GM21528 (cell line): Measurements from ENCODE around the gene OCSTAMP.

Experiments used
- ATAC-seq: cut with Tn5 transposase; IDR thresholded peaks from one replicate; pipeline ENCODE4 v1.9.1; 2021; ENCODE audit warnings: mild to moderate bottlenecking, moderate library complexity; ENCODE audit not compliant: unreplicated experiment, low FRiP score

OCSTAMP gene

DNA sequence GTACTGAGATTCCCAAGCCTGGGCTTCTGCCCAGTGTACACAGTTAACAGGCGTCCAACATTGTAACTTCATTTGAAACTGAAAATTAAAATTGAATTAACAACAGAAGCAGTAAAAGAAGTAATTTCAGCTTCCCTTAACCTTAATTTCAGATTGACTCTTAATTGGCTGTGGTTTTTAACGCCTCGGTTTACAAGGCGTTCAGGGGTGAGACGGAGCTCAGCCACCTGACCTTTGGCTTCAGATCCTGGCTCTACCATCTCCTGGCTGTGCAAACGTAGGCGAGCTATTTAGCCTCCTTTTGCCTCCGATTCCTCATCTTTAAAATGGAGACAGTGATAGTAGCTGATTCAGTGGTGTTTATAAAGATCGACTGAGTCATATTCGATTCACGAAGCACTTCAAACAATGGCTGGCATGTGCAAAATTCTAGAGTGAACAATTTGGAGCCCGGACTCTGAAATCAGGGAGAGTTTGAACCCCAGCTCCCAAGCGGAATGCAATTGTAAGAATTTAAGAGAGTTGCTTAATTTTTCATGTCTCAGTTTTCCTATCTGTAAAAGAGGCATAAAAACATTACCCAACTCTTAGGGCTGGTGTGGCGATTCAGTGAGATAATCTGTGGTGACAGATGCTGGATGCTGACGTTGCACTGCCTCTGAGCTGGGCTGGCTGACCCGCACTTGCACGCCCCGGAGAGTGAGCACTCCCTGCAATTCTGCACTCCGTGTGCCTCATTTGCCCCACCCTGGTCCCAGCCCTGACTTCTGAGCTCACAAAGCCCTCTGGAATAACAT is 23.5 kb upstream of the OCSTAMP start:
- no peak for ATAC-seq

DNA sequence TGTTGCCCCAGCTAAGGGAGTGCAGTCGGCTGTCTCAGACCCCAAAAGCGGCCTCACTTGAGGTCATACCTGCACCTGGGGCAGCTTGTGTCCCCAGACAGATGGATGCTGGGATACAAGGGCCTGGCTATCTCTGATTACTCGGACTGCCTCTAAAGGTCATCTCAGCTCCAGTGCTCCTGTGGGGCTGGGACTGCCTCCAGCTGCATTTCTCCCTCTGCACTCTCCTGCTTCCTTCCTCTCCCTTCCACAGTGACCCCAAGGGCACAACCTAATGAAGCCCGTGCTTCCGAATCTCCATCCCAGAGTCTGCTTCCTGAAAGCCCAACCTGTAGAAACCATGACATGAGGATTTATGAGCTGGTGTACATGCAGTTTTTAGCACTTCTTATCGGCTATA is 22.8 kb upstream of the OCSTAMP start:
- ATAC-seq = no peak

DNA sequence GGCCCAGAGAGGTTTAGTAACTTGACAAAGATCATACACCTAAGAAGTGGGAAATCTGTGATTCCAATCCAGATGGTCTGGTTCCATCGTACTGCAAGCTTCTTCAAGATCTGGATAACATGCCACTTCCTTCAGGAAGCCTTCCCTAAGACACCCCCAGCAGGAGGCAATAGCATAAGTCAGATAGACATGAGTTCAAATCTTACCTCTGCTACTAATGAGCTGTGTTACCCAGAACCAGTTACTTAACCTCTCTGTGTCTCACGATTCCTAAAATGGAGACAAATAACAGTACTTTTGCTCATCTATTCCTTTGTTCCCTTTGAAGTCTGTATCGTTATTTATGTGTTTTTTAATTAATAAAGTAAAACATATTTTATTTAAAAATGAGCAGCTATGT is 22.3 kb upstream of the OCSTAMP start:
- no peak for ATAC-seq

DNA sequence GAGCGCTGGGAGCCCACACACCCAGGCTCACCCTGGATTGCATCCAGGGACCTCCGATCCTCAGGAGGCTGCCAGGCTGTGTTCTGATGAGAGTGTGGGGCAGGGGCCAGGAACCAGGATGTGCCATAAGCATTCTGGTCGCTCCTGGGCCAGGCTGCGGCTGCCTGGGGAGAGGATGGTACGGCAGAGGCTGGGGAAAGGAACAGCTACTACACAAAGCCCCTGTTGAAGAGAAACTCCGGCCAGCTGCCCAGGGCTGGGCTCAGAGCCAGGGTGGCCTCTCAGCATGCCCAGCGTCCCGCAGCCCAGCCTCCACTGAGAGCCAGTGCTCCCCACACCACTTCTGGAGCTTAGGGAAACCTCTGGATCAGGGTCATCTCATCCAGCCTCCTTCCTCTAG is 21.7 kb upstream of the OCSTAMP start:
- no peak for ATAC-seq

DNA sequence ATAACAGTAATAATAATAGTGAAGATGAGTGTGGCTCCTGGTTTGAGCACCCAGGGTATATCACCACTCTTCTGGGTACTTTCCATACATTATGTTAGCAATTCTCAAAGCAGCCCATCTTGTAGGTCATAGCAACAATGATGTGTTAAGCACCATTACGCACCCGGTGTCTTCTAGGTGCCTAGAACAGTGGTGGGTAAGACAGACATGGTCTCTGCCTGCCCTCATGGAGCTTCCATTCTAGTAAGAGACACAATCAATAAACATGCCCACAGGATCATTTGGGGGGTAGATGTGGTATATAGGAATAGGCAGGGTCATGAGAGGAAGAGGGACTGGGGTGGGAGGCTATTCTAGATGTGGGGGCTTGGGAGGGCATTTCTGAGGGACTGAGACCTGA is 21.0 kb upstream of the OCSTAMP start:
- ATAC-seq = no peak

DNA sequence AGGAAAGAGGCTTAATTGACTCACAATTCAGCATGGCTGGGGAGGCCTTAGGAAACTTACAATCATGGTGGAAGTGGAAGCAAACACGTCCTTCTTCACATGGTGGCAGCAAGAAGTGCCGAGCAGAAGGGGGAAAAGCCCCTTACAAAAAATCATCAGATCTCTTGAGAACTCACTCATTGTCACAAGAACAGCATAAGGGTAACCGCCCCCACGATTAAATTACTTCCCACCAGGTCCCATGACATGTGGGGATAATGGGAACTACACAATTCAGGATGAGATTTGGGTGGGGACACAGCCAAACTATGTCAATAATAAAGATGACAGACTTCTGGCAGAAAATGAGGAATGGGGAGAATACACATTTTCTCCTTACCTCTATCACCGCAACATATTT is 20.5 kb upstream of the OCSTAMP start:
- ATAC-seq = no peak

DNA sequence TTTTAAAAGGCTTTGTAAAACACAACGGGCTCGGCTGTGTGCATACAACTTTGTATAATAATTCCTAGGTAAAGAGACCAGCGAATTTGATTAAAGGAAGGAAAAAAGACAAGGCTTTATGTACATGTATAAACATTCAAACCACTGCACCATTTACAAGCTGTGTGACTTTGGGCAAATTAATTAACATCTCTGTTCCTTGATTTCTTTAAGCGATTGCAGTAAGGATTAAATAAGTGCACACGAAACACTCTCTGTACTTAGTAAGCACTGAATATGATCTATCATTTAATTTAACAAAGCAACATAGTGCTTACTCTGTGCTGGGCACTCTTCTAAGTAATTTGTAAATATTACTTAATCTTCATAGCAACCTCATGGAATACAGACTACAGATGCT is 19.5 kb upstream of the OCSTAMP start:
- no peak for ATAC-seq

DNA sequence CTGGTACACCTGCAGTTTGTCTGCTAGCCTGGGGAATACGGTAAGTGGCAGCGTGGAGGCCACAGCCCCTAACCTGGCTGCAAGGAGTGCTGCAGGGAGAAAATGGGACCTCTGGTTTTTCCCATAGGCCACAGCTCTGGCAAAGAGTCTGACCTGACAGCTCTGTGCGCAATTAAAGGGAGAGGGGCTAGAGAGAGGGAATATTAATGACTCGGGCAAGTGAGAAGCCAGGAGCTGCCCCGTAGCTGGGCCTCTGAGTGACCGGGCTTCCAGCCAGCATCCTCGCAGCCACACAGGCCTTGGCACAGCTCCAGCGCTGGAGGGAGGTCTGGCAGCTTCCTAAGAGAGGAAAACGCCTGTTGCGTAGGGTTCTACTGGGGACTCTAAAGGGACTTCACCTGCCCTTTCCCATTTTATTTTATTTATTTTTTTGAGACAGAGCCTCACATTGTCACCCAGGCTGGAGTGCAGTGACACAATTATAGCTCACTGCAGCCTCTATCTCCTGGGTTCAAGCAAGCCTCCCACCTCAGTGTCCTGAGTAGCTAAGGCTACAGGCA is 18.2 kb upstream of the OCSTAMP start:
- ATAC-seq = no peak

DNA sequence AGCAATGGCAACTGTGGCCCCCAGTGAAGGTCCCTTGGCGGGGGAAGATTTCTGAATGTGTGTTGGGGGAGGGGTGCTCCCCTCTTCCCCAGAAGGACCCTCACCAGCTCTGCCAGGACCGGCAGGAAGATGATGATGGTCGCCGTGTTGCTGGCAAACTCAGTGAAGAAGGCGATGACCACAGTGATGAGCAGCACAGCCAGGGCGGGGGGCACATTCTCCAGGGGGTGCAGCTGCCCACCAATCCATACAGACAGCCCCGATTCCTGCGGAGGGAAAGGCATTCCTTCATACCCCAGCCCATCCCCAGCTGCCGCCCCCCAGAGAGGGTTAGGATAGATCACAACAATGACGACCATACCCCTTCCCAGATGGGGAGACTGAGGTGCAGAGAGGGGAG is 15.7 kb upstream of the OCSTAMP start:
- no peak for ATAC-seq

DNA sequence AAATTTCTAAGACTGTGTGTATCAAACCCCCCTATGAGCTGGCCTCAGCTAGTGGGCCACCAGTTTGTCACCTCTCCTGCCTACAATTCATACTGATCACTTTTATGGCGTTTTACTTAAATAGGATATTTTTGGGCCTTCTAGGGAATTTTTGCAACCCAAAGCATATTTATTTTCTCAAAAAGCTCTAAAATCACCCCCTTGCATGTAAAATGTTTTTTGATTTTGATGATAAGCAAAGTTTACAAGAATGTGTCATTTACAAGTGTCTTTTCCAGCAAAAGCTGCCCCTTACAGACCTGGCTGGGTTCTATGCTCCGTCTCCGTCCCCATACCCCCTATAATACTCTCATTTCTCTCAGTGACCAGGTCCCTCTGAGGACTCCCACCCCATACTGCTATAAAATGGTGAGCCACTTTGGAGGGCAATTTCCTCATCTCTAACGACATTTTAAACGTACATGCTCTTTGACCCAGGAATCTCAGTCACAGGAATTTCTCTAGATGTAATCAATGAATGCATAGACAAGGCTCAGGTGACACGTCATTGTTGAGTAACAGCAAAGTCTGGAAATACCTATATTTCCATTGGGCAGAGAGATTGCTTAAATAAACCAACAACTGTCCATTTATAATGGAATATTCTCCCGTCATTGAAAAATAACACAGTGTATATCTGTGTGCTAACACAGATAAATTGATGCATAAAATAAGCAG is 13.9 kb upstream of the OCSTAMP start:
- no peak for ATAC-seq

DNA sequence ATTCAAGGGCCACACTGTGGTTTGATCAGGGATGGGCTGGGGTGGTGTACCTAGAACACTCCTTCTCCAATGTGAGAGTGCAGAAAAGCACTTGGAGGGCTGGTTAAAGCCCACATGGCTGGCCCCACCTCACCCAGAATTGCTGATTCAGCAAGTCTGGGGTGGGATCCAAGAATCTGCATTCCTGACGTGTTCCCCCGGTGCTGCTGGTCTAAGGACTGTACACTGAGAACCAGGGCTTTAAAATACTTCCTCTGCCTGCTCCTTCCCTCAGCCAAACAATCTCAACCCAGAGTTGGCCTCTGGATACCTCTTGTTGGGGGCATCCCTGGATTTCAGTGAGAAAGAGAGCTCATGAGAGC is 13.4 kb upstream of the OCSTAMP start:
- no peak for ATAC-seq

DNA sequence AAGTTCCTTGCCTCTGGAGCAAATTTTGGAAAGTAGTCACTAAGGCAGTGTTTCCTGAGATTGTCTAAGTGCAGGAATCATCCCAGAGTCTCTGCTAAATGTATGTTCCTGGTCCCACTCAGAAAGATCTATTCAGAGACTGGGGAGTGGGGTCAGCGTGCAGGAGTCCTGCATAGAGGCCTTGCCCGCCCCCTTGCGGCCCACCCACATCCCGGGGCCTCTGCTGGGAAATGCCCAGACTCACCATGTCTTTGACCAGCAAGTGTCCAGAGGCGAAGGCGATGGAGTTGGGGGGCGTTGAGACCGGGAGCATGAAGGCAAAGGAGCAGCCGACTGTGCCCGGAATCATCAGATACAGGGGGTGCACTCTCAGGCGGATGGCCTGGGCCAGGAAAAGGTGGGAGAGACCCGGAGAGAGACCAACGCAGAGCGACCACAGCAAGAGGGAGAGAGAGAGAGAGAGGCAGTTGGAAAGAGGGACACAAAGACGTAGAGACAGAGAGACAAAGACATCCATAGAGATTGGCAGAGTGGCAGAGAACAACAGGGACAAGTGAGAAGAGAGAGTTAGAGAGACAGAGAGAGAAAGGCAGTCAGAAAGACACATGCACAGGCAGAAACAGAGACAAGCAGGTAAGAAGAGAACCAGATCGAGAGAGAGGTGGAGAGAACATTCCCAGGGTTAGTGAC is 12.9 kb upstream of the OCSTAMP start:
- no peak for ATAC-seq

DNA sequence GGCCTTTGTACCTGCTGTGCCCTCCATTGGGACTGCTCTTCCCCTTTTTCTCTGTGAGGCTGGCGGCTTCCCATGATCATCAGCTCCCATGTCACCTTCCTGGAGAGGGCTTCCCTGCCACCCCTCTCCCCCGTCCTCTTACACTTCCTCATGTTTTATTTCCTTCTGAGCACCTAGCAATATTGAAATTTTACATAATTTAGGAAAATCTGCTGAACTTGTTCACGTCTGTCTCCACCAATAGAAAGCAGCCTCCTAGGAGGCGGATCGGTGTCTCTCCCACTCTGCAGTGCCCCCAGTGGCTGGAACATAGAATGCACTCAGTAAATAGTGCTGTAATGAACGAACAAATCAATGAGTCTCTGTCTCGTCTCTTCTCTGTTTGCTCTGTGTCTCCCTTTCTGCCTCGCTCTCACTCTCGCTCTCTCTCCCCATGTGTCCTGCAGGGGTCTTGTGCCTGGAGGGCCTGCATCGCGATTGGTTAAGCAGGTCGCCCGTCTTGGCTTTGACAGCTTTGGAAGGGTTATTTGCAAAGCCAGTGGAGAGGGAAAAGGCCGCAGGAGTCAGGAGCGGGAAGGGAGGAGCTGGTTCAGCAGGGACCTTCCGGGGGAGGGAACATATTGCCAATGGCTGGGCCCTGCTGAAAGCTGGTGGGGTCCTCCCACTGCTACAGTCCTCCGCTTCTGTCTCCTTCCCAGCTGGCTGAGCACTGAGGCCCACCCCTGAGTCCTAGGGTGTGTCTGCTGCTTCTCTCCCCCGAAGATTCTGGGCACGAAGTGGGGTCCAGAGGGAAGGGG is 12.1 kb upstream of the OCSTAMP start:
- no peak for ATAC-seq

DNA sequence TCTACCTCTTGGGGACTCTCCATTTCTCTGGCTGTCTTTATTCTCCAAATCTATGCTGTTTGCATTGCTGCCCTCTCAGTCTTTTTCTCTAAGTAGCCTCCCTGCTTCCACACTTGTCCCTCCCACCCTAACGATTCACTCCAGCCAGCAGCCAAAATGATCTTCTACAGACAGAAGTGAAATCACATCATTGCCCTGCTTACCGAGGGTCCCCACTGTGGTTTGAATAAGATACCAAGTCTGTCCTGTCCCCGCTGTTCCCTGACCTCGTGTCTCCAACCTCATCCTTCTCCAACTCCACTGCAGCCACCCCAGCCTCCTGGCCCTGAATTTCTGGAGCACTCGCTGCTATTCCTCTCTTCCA is 11.5 kb upstream of the OCSTAMP start:
- no peak for ATAC-seq

DNA sequence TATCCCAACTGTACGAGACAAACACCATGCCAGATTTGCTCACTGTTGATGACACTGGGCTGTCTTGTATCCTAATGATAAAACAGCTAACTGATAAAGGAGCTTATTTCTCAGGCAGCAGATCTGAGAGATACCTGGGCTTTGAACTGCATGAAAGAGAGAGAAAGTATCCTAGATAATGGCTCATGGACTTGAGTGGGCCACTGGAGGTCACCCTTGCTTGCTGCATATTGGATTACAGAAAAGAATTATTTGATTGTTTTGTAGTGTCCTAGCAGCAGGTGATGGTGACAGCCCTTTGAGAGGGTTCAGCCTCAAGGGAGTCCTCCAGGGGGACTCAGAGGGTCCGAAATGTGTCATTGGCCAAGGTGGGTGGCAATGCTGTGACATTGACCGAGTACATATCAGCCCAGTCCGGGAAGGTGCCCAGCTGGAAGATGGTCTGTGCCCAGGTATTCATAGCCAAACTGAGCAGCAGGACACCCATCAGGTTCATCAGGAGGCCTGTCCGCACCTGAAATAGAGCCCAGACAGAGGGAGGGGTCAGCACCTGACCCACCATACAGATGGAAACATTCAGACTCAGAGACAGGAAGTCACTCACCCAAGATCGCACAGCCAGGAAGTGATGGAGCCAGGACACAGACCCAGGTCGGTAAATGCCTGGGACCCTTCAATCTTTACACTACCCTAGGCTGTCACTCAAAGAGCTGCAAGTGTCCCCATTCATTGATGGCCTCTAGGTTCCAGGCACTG is 9.4 kb upstream of the OCSTAMP start:
- ATAC-seq = no peak

DNA sequence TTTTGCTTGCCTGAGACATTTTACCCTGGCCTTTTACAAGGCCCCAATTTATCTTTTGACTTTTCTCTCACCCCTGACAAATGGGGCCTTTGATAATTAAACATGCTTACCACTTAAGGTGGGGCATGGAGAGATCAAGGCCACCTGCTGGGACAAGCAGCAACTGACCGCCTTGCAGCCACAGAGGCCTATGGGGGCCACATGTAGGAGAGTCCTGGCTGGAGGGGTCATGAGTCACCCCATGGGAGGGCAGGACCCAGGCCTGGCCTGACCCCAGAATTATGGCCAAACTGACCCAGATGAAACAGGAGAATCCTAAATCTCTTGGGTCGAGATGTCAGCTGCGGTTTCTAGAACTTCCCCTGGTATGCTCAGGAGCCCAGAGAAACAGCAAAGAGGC is 8.5 kb upstream of the OCSTAMP start:
- no peak for ATAC-seq

DNA sequence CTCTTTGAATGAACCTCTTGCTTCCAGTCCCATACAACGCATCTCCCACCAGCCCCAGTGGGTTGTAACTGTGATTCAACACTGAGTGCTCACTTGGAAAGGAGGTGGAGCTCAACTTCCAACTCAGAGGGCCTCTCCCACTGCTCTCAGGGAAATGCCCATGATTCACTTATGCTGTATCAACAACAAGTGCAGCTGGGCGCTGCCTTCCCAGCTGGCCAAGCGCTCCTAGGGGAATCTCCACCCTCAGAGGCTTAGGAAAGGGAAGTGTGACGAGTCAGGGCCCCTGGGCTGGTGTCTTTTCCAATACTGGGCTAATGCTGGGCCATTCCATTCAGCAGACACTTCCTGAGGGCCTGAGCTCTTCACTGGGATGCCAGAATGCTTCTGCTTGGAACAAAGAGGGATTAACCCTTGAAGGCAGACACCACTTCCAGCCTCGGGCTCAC is 8.1 kb upstream of the OCSTAMP start:
- ATAC-seq = no peak

DNA sequence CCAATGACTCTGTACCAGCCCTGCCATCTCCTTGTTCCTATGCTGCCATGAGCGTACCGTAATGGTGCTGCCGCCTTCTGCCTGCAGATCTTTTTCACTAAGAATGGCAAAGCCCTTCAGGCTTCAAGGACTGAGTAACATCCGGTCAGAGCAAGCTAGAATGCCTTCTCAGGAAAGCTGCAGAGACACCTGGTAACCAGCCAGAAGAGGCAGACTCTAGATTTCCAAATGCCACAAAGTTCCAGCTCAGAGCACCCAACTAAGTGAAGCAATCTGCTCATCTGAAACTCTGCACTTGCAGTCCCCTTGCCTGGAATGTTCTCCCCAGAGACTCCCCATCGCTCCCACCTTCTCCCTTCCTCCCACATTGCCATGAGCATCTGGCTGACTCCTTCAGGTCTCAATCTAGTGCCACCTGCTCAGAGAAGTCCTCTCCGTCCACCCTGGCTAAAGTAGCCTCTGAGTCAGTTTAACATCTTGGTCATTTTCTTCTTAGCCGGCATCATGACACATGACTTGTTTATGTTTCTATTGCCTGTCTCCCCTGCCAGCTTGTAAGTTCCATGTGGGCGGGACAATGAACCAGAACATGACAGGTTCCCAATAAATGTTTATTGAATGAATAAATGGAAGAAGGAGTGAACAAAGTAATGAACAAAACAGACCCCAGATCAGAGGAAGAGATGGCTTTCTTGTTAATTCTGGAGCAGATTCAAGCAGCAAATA is 6.9 kb upstream of the OCSTAMP start:
- no peak for ATAC-seq

DNA sequence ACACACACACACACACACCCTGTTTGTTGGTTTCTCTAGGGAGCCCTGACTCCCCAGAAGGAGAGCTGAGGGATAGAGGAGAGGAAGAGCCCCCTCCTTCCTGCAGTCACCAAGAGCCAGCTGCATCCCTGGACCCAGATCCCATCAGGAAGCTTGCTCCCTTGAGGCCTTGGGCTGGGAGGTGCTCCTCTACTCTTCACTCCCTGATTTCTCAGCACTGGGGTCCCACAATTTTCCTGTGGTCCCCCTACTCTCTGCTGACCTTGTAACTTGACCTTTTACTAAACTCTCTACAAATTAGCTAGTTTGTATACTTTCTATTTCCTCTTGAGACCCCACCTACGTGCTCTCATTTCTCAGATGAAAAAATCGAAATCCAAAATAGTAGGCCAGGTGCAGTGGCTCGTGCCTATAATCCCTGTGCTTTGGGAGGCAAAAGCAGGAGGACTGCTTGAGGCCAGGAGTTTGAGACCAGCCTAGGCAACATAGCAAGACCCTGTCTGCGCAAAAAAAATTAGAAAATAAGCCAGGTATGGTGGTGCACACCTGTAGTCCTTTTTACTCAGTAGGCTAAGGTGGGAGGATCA is 5.0 kb upstream of the OCSTAMP start:
- ATAC-seq = no peak
